Measurements from ENCODE around the gene MYO5B. TPM values are rescaled to one million over a fixed set of nuclear protein-coding genes. Genes with fewer than 3 reads are reported as not detected.
A peak's percentile ranks its signal among the peaks of the same experiment; 100 is the strongest.
"Not testable (repeated sequence)": the region's sequence is repeated elsewhere in the genome, so short reads cannot be mapped to it uniquely, and the experiment has no call there.

The MYO5B gene
- total and polyA plus RNA-seq, 9 donors = 0.83 to 3.3 (median 1.3) TPM

DNA sequence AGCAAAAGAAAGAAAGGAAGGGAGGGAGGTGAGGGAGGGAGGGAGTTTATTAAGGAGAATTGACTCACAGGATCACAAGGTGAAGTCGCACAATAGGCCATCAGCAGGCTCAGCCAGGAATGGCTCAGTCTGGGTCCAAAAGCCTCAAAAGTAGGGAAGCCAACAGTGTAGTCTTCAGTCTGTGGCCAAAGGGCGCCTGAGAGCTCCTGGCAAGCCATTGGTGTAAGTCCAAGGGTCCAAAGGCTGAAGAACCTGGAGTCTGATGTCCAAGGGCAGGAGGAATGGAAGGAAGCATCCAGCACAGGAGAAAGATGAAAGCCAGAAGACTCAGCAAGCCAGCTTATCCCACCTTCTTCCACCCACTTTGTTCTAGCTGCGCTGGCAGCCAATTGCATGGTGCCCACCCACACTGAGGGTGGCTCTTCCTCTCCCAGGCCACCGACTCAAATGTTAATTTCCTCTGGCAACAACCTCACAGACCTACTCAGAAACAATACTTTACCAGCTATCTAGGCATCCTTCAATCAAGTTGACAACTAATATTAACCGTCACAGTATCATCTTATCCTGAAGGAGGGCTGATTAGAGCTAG is 375.8 kb downstream of the MYO5B start:
- Histone ChIP-seq H3K27ac (ENCODE audit: low read length) (no peak overlapping the region), H3K27me3 (ENCODE audit: control insufficient read depth, insufficient read depth, low read length) (no peaks in the 10 kb centered on the region), H3K4me3 (ENCODE audit: low read length) (no peak overlapping the region), H3K9me3 (replicated peaks; ENCODE audit: control insufficient read depth, low read depth, low read length) (no peaks in the 10 kb centered on the region), H3K4me1 (ENCODE audit: control insufficient read depth, insufficient read depth, low read length) (peaks cover 2% of the 10 kb centered on the region), H3K36me3 (ENCODE audit: control insufficient read depth, insufficient read depth, low read length) (no peaks in the 10 kb centered on the region)
- 76% methylated on average over 4 of the region's 5 CpGs for WGBS (ENCODE audit: insufficient coverage)
- DNase-seq = no peak

GRCh38 chr18:49817947-49818346 is 377.0 kb downstream of the MYO5B start:
- Histone ChIP-seq H3K9me3 (replicated peaks; ENCODE audit: control insufficient read depth, low read depth, low read length) (no peaks in the 10 kb centered on the region), H3K4me1 (ENCODE audit: control insufficient read depth, insufficient read depth, low read length) (peaks cover 2% of the 10 kb centered on the region), H3K27me3 (ENCODE audit: control insufficient read depth, insufficient read depth, low read length) (no peaks in the 10 kb centered on the region), H3K27ac (ENCODE audit: low read length) (no peak overlapping the region), H3K4me3 (ENCODE audit: low read length) (no peak overlapping the region), H3K36me3 (ENCODE audit: control insufficient read depth, insufficient read depth, low read length) (no peaks in the 10 kb centered on the region)
- WGBS (ENCODE audit: insufficient coverage) = no CpG with 5 or more reads among the region's 5 CpGs
- no peak for DNase-seq

GRCh38 chr18:49815927-49816326 is 379.0 kb downstream of the MYO5B start:
- DNase-seq = no peak
- Histone ChIP-seq H3K27ac (ENCODE audit: low read length) (no peak overlapping the region), H3K36me3 (ENCODE audit: control insufficient read depth, insufficient read depth, low read length) (no peaks in the 10 kb centered on the region), H3K9me3 (replicated peaks; ENCODE audit: control insufficient read depth, low read depth, low read length) (no peaks in the 10 kb centered on the region), H3K4me3 (ENCODE audit: low read length) (no peak overlapping the region), H3K4me1 (ENCODE audit: control insufficient read depth, insufficient read depth, low read length) (peaks cover 12% of the 10 kb centered on the region), H3K27me3 (ENCODE audit: control insufficient read depth, insufficient read depth, low read length) (no peaks in the 10 kb centered on the region)
- WGBS (ENCODE audit: insufficient coverage) = no CpG with 5 or more reads among the region's 4 CpGs

DNA sequence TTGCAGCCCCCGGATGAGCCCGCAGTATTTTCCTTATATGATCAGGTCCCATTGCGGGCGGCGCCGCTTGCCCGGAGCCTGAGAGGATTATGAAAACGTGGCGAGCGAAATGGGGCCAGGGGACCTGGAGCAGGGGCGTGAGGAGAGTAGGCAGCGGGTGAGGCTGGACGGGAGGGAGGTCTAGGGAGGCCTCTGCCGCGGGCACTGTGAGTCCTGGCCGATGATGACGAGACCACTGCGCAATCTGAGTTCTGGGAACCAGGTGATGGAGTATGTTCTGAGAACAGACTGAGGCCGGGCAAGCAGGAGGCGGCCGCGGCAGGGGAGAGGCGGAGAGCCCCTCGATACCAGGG is 380.8 kb downstream of the MYO5B start:
- under 1% methylated on average over 18 of the region's 24 CpGs for WGBS (ENCODE audit: insufficient coverage)
- Histone ChIP-seq H3K4me1 (ENCODE audit: control insufficient read depth, insufficient read depth, low read length) (peaks cover 12% of the 10 kb centered on the region), H3K27me3 (ENCODE audit: control insufficient read depth, insufficient read depth, low read length) (no peaks in the 10 kb centered on the region), H3K27ac (ENCODE audit: low read length) (peak overlapping the region; percentile 97), H3K36me3 (ENCODE audit: control insufficient read depth, insufficient read depth, low read length) (no peaks in the 10 kb centered on the region), H3K4me3 (ENCODE audit: low read length) (peak overlapping the region; percentile 67), H3K9me3 (replicated peaks; ENCODE audit: control insufficient read depth, low read depth, low read length) (peaks cover 4% of the 10 kb centered on the region)
- DNase-seq = peak; percentile 77

DNA sequence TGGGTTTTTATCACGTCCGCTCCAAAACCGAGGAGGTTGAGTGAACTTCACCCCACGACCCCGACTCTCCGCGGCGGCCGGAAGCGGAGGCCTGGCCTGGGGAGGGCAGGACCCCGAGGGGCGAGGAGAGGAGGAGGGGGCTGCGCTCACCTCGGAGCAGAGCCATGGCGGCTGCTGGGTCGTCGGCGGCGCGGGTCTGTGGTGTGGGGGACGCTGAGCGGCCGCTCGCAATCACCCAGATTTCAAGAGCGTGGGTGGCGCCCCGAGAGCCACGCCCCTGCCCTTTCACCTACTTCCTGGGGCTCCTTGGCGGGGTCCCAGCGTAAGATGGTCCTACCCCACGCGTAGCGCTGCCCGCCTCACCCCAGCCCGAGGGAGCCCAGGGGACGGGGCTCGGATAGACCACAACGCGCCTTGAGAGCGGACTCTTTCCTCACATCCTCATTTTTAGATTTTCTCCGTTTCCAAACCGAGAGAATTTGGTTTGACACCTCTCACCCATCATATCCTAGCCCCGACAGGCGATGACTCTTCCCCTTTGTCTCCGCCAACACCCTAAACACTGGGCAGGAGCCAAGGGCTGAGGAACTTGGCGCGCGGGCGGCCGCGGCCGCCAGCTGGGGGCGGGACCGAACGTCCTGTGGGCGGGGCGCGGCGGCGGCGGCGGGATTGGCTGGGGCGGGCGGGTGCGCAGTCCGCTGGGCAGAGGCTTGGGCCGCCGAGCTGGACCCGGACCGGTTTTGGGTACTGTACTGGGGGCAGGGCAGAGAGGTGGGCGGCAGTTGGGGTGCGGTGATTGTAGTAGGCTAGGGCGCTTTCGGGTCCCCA is 381.4 kb downstream of the MYO5B start, which contains the start of gene ACAA2:
TSS of gene ACAA2 (minus strand) at position 215 of the 828 bp plus-strand sequence. CDS start at position 166, 49 bp downstream.
- Histone ChIP-seq H3K27ac (ENCODE audit: low read length) (peak within 1 kb of the TSS; percentile 97), H3K4me1 (ENCODE audit: control insufficient read depth, insufficient read depth, low read length) (peaks cover 12% of the 10 kb centered on the region), H3K27me3 (ENCODE audit: control insufficient read depth, insufficient read depth, low read length) (no peaks in the 10 kb centered on the region), H3K9me3 (replicated peaks; ENCODE audit: control insufficient read depth, low read depth, low read length) (peaks cover 4% of the 10 kb centered on the region), H3K36me3 (ENCODE audit: control insufficient read depth, insufficient read depth, low read length) (no peaks in the 10 kb centered on the region), H3K4me3 (ENCODE audit: low read length) (peak within 1 kb of the TSS; percentile 67)
- DNase-seq = peak; percentile 92
- under 1% methylated on average over 72 of the region's 74 CpGs for WGBS (ENCODE audit: insufficient coverage)

GRCh38 chr18:49813069-49813318 is 382.0 kb downstream of the MYO5B start:
- no peaks in the 10 kb centered on the region for H3K36me3 ChIP-seq (ENCODE audit: control insufficient read depth, insufficient read depth, low read length)
- 1% methylated on average over 10 of the region's 17 CpGs for WGBS (ENCODE audit: insufficient coverage)

GRCh38 chr18:49812286-49813068 is 382.5 kb downstream of the MYO5B start:
- DNase-seq = no peak
- Histone ChIP-seq H3K36me3 (ENCODE audit: control insufficient read depth, insufficient read depth, low read length) (no peaks in the 10 kb centered on the region), H3K27me3 (ENCODE audit: control insufficient read depth, insufficient read depth, low read length) (no peaks in the 10 kb centered on the region), H3K27ac (ENCODE audit: low read length) (peak overlapping the region; percentile 97), H3K4me3 (ENCODE audit: low read length) (peak overlapping the region; percentile 67), H3K4me1 (ENCODE audit: control insufficient read depth, insufficient read depth, low read length) (peaks cover 12% of the 10 kb centered on the region), H3K9me3 (replicated peaks; ENCODE audit: control insufficient read depth, low read depth, low read length) (peaks cover 6% of the 10 kb centered on the region)
- 29% methylated on average over 9 of the region's 13 CpGs for WGBS (ENCODE audit: insufficient coverage)

More at GRCh38 chr18:49813069-49813318, 382.0 kb downstream of the MYO5B start:
- Histone ChIP-seq H3K27me3 (ENCODE audit: control insufficient read depth, insufficient read depth, low read length) (no peaks in the 10 kb centered on the region), H3K27ac (ENCODE audit: low read length) (peak overlapping the region; percentile 97), H3K4me3 (ENCODE audit: low read length) (peak overlapping the region; percentile 67), H3K9me3 (replicated peaks; ENCODE audit: control insufficient read depth, low read depth, low read length) (peaks cover 6% of the 10 kb centered on the region), H3K4me1 (ENCODE audit: control insufficient read depth, insufficient read depth, low read length) (peaks cover 12% of the 10 kb centered on the region)
- peak; percentile 71 for DNase-seq

- no peaks in the 10 kb centered on the region for H3K27me3 ChIP-seq (ENCODE audit: control insufficient read depth, insufficient read depth, low read length)
- DNase-seq = no peak
- WGBS (ENCODE audit: insufficient coverage) = no CpG with 5 or more reads among the region's 7 CpGs
- peaks cover 4% of the 10 kb centered on the region for H3K36me3 ChIP-seq (ENCODE audit: control insufficient read depth, insufficient read depth, low read length)
- H3K4me1 ChIP-seq (ENCODE audit: control insufficient read depth, insufficient read depth, low read length) = peaks cover 12% of the 10 kb centered on the region
- H3K4me3 ChIP-seq (ENCODE audit: low read length) = no peak overlapping the region
- no peak overlapping the region for H3K27ac ChIP-seq (ENCODE audit: low read length)
- H3K9me3 ChIP-seq (replicated peaks; ENCODE audit: control insufficient read depth, low read depth, low read length) = peaks cover 6% of the 10 kb centered on the region
Measured at GRCh38 chr18:49811151-49811938, 383.6 kb downstream of the MYO5B start.

- not testable (repeated sequence) for H3K4me3 ChIP-seq (ENCODE audit: low read length); H3K27me3 ChIP-seq (ENCODE audit: control insufficient read depth, insufficient read depth, low read length); H3K27ac ChIP-seq (ENCODE audit: low read length); DNase-seq; H3K36me3 ChIP-seq (ENCODE audit: control insufficient read depth, insufficient read depth, low read length); H3K9me3 ChIP-seq (replicated peaks; ENCODE audit: control insufficient read depth, low read depth, low read length)
- peaks cover 10% of the 10 kb centered on the region for H3K4me1 ChIP-seq (ENCODE audit: control insufficient read depth, insufficient read depth, low read length)
- 90% methylated on average over 5 of the region's 10 CpGs for WGBS (ENCODE audit: insufficient coverage)
Measured at GRCh38 chr18:49808553-49809191, 386.3 kb downstream of the MYO5B start.

All from muscle of leg (tissue), 11 donors.